Measurements from ENCODE around the gene NCOA1.

GRCh38 chr2:24792874-24793760, 302.1 kb downstream of the NCOA1 start, which contains the start of the genes CENPO and PTRHD1:
- TF ChIP-seq CTCF (IDR thresholded peaks at IDR 0.05 in 4 of 5, conservative IDR thresholded peaks at IDR 0.05 in 1 of 5) (peak; percentile 57 to 72 (median 66)), POLR2A (IDR thresholded peaks at IDR 0.05) (peak; percentile 31 to 36)
